T-helper 9 cell (primary cell): ENCODE results near the gene SRP68.
"Not testable (repeated sequence)": the region's sequence is repeated elsewhere in the genome, so short reads cannot be mapped to it uniquely, and the experiment has no call there.

Source experiments
- DNase-seq: peaks from one replicate; pipeline ENCODE4 v3.0.0-alpha.2; 2020

SRP68 gene

GRCh38 chr17:76044475-76045007 lies 27.8 kb downstream of the SRP68 start:
- DNase-seq = not testable (repeated sequence)

- not testable (repeated sequence) for DNase-seq
These were observed 29.4 kb downstream of the SRP68 start for GRCh38 chr17:76042868-76043267.

DNA sequence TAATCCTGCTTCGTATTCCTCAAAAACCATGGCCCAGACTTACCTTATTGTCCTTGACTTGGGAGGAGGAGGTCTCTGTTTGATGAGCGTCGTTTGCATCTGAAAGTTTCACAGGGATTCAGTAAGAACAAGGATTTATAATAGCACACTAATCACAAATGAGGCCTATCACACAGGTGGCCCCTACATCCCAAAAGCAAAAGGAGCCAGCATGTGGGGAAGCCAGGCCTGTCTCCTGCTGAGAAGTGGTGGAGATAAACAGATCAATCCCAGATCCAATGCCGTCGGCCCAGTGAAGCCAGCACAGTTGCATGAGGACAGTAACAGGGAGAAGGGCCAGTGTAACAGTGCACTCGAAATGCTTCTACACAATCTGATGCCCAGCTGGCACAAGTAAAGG lies 31.9 kb downstream of the SRP68 start:
- no peak for DNase-seq

GRCh38 chr17:76039121-76039520 lies 33.2 kb downstream of the SRP68 start:
- no peak for DNase-seq

- DNase-seq = no peak
These were observed 34.3 kb downstream of the SRP68 start for GRCh38 chr17:76038050-76038449.

GRCh38 chr17:76036497-76037261 lies 35.6 kb downstream of the SRP68 start:
- no peak for DNase-seq

DNA sequence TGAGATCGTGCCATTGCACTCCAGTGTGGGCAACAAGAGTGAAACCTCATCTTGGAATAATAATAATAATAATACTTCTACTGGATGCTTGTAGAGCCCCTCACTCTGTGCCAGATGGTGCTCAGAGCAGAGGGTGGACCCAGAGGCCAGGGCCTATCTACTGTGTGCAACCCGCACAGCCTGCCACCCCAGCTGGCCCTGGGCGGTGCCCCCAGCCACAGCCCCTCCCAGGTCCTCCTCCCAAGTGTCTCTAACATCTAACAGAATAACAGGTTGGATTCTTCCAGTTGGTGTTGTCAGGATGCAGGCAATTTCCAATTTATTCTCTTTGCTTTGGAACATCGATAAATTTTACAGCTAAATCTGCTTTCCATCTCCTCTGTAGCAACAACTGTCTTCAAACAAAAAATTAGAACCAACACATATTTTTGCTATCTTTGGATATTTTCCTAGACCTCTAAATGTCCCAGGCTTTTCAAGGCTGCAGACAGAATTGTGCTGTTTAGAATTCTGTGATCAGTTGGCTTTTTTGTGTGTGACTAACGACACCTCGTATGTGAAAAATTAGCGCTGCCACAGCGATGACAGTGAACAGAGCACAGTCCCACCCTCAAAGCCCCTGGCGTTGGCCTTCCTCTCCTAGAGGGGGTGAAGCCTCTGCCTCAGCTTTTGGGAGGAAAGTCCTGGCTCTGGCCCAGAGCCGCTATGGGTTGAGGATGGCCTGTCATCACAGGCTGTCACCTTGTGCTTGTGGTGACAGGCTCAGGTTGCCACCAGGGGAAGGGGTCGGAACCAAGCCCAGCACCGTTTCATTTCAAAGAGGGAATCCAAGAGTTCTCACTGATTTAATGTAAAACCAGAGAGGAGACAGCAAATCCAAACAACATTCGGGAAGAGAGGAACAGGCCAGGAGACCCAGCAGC lies 37.6 kb downstream of the SRP68 start:
- no peak for DNase-seq

DNA sequence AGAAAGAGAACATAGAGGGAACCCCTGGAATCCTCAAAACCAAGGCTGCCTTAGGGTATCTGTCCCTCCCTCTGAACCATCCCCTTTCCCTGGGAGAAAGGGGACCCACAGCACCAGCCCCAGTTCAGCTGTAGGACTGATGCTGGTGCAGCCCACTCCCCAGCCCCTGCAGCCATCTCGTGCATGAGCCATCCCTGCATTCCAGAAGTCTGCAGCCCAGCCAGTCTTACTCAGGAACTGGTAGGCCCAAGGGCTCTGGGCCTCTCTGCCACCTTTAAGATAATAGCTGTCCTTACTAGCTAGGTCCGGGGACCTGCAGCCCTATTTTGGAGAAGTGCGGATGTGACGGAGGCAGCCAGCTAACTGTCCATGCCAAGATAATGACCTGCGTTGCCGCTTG lies 39.2 kb downstream of the SRP68 start:
- DNase-seq = no peak

GRCh38 chr17:76032780-76033108 lies 39.6 kb downstream of the SRP68 start:
- no peak for DNase-seq

DNA sequence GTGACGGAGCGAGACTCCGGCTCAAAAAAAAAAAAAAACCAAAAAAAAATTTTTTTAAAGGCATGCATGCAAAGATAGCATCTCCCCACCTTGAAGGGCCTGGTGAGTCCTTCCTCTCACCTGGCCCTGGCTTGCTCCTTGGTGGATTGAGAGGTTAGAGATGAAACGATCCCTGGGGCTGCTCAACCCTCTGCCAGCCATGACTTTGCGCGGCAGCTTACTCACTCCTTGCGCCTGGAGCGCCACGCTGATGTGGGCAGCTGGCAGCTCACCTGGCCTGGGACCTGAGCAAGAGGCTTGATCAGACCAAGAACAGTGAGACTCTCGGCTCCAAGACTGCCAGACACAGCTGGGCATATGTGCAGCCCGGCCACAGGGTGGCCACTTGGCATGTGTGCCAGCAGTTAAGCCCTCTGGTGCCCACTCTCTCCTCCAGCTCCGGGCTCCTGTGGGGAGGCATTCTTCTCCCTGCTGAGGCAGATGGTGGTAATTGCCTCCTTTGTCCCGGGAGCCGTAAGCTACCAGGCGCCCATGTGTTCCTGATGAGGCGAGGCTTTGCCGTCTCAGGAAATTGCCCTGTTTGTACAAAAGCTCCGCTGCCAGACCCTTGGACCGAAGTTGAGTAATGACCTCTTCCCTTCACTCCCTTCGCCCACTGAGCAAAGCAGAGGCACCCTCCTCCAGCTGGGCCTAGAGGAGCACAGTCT lies 40.1 kb downstream of the SRP68 start:
- DNase-seq = no peak

DNA sequence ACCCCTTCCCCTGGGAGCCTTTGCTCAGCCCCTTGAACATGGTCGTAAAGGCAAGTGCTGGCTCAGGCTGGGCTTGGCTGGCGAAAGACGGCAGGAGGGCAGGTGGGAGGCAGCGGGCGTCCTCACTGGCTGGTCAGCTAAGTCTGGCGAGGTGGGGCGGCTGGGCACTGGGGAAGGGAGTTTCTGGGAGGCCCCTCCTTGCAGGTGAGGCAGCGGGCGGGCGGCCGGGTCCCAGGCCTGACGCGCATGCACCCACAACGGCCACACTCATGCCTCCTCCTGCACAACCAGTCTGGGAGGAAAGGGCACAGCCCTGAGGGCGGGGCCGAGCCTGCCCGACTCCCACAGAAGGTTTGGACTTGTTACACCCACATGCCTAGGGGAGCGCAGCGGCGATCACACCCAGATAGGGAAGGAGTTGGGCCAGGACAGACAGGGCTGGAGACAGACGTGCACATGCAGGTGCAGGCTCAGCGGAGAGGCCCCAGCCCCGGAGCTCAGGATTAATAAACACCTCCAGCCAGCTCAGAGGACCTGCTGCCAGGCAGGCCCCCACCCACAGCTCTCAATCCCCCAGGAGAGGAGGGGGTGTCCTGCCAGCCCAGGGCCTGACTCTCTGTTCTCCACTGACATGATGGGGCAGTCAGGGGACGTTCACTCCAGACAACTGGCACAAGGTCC lies 45.0 kb downstream of the SRP68 start, which contains the start of gene EVPL:
Gene EVPL (minus strand): TSS at position 148 of the 681 bp plus-strand sequence. CDS start 108 bp downstream, at position 40.
- DNase-seq = no peak

- DNase-seq = no peak
These were observed 45.6 kb downstream of the SRP68 start for GRCh38 chr17:76026714-76027158.

- no peak for DNase-seq
These were observed 47.0 kb downstream of the SRP68 start for GRCh38 chr17:76025294-76025693.

DNA sequence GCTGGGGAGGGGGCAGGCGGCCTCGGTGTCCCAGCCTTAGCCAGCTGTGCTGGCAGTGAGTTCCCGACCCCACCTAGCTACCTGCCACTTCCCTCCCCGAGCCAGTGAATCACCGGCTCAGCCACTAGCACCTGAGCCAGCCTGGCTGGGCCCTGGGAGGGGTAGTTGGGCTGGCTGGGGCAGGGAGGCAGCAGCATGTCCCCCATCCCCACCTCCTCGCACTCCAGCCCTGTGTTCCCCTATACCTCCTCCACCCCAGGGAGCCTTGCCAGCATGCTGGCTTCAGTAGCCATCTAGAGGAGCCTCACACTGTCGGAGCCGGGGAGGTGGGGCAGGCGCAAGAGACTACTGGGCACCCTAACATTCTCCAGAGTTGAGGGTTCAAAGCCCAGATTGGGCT lies 48.0 kb downstream of the SRP68 start:
- no peak for DNase-seq

GRCh38 chr17:76023900-76024237 lies 48.4 kb downstream of the SRP68 start:
- DNase-seq = no peak

GRCh38 chr17:76022973-76023899 lies 49.1 kb downstream of the SRP68 start:
- no peak for DNase-seq

- no peak for DNase-seq
These were observed 50.0 kb downstream of the SRP68 start for GRCh38 chr17:76022285-76022684.

DNA sequence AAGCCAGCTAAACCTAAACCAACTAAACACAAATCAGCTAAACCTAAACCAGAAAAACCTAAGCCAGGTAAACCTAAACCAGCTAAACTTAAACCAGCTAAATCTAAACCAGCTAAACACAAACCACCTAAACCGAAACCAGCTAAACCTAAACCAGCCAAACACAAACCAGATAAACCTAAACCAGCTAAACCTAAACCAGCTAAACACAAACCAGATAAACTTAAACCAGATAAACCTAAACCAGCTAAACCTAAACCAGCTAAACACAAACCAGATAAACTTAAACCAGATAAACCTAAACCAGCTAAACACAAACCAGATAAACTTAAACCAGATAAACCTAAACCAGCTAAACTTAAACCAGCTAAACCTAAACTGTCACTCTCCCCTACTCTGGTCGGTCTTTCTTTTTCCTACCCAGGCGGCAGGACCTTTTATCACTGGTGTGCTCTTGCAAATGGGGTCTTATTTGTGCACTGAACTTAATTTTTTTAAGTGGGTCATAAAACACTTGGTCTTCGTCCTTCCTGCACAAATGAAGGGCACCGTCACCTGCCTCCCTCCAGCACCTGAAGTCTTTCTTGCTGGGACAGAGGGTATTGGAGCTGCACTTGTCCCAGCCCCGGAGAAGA lies 52.4 kb downstream of the SRP68 start:
- no peak for DNase-seq

DNA sequence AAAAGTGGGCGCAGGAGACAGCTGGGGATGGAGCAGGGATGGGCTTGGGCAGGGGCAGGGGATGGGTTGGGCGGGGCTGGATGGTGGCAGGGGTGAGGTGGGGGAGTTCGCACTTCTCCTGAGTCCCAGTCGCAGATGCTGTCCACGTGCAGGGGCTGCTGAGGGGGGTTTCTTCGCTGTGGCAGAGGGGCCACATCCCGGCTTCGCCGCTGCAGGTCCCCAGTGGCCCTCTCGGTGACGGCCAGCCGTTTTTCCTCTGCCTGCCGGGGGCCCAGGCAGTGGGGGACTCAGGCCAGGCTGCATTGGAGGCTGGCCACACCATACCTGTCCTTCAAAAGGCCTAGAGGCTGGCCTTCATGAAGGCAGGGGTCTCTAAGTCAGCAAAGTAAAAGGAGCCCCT lies 53.5 kb downstream of the SRP68 start:
- no peak for DNase-seq

DNA sequence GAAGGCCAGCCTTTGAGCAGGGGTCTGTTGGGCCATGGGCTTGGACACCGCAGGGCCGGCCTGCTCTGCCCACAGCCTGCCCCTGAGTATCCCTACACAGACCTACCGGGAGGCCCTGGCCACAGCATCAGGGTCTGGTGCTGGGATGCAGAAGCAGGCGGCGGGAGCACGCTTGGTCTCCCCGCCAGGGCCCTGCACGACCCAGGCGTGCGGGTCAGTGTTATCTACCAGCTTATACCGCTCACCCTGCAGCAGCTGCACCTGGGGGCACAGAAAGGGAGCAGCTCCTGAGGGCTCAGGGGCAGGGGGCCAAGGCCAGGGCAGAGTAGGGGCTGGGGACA lies 54.0 kb downstream of the SRP68 start:
- no peak for DNase-seq
